HG03045 (cell line): ENCODE measurements around the gene HAT1.

ENCODE experiments used
- ATAC-seq: cut with Tn5 transposase; IDR thresholded peaks from one replicate; pipeline ENCODE4 v1.9.1; 2021; ENCODE audit warnings: mild to moderate bottlenecking, moderate library complexity; ENCODE audit not compliant: unreplicated experiment

The HAT1 gene

DNA sequence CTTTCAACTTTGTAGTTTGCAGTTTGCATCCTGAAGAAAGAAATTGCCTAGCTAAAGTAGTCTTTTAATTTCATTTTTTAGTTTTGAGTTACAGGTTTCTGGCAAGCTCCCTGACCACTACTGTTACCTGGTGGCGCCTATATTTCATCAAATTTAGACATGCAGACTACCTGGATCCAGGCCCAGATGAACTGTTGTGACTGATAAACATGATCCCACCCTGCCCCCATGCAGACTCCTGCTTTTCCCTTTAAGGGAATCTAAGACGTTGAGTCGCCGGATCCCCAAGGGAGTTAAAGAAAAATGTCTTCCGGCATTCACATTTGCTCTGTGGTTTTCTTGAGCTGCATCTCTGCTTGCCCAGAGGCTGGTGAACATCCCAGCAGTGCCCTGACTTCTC is 99.7 kb downstream of the HAT1 start:
- ATAC-seq, result no peak

DNA sequence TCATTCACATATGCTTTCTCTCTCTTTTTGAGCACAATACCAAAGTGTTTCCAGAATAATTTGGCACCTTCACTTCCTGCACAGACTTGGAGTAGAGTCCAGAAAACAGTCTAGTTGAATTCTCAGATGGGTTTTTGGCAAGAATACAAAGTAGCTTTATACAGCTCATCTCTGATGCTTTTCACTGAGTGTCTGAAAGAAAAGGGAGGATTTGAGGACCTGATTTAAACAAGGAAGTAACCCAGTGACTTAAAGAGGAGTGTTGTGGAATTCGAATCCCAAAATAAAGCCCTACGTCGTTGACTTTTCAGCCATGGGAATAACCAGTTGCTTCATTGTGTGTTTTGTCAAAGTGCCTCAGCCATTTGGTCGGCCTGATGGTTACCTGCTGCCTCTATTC is 109.3 kb downstream of the HAT1 start:
- no peak for ATAC-seq
